Astrocyte (in vitro differentiated cells and primary cell): ENCODE data around the gene LRRC26.

Source experiments
- CTCF ChIP-seq: IDR thresholded peaks from 2 replicates; pipeline ENCODE4 v1.5.1; 2011; ENCODE audit warnings: low read depth, mild to moderate bottlenecking, inconsistent platforms, low read length, moderate library complexity; ENCODE audit not compliant: insufficient read depth
- EZH2 ChIP-seq: IDR thresholded peaks from 2 replicates; pipeline ENCODE4 v1.6.1; 2012; ENCODE audit warnings: mild to moderate bottlenecking, low read length, inconsistent platforms; ENCODE audit not compliant: insufficient read depth

GRCh38 chr9:137173796-137174664, 4.2 kb upstream of the LRRC26 start:
- no peak for TF ChIP-seq CTCF
- no peak for TF ChIP-seq EZH2
